ENCODE data around the gene KCNH1. TPM values are rescaled to one million over a fixed set of nuclear protein-coding genes. Genes with fewer than 3 reads are reported as not detected.

KCNH1 gene
- polyA plus RNA-seq, 1 donor from 2014 or later: 3.9 TPM

GRCh38 chr1:210857705-210858104, 276.2 kb downstream of the KCNH1 start:
- Histone ChIP-seq H3K4me3 (ENCODE audit: low read length) (no peak overlapping the region), H3K27ac (ENCODE audit: low read length) (no peak overlapping the region), H4K20me1 (ENCODE audit: insufficient read depth) (no peaks in the 10 kb centered on the region), H3K36me3 (ENCODE audit: insufficient read depth, low read length) (no peaks in the 10 kb centered on the region), H3K27me3 (ENCODE audit: insufficient read depth, low read depth, low read length) (no peaks in the 10 kb centered on the region), H3K79me2 (replicated peaks; ENCODE audit: insufficient read depth, low read length) (no peaks in the 10 kb centered on the region), H3F3A (ENCODE audit: insufficient read depth, low read length, poor library complexity, severe bottlenecking) (no peaks in the 10 kb centered on the region), H3K9ac (ENCODE audit: low read length) (no peak overlapping the region), H2AFZ (ENCODE audit: low read depth, low read length) (no peak overlapping the region), H3K4me2 (ENCODE audit: low read length) (no peak overlapping the region), H3K9me3 (ENCODE audit: low read length) (no peaks in the 10 kb centered on the region), H3K9me2 (ENCODE audit: insufficient read depth, low read length) (no peaks in the 10 kb centered on the region)
- no peak for TF ChIP-seq MXI1 (conservative IDR thresholded peaks at IDR 0.05; ENCODE audit: poor library complexity, severe bottlenecking)
- TF ChIP-seq RAD21 (conservative IDR thresholded peaks at IDR 0.05): no peak
- no peak for TF ChIP-seq REST (IDR thresholded peaks at IDR 0.05; ENCODE audit: borderline replicate concordance)
- no peak for TF ChIP-seq EP300 (conservative IDR thresholded peaks at IDR 0.05; ENCODE audit: poor library complexity, severe bottlenecking)
- TF ChIP-seq CTCF (IDR thresholded peaks at IDR 0.05; ENCODE audit: poor library complexity, severe bottlenecking): no peak
- no peak for TF ChIP-seq TAF1 (IDR thresholded peaks at IDR 0.05; ENCODE audit: low read depth)
- TF ChIP-seq SMC3 (conservative IDR thresholded peaks at IDR 0.05; ENCODE audit: poor library complexity): no peak
- TF ChIP-seq EZH2 (IDR thresholded peaks at IDR 0.05; ENCODE audit: borderline replicate concordance, insufficient read depth, low read length, poor library complexity, severe bottlenecking): no peak
- no peak for TF ChIP-seq POLR2AphosphoS5 (IDR thresholded peaks at IDR 0.05)

- Histone ChIP-seq H3F3A (ENCODE audit: insufficient read depth, low read length, poor library complexity, severe bottlenecking) (no peaks in the 10 kb centered on the region), H3K79me2 (replicated peaks; ENCODE audit: insufficient read depth, low read length) (no peaks in the 10 kb centered on the region), H3K4me2 (ENCODE audit: low read length) (no peak overlapping the region), H3K27me3 (ENCODE audit: insufficient read depth, low read depth, low read length) (no peaks in the 10 kb centered on the region), H3K9ac (ENCODE audit: low read length) (no peak overlapping the region), H2AFZ (ENCODE audit: low read depth, low read length) (no peak overlapping the region), H3K4me3 (ENCODE audit: low read length) (no peak overlapping the region), H3K36me3 (ENCODE audit: insufficient read depth, low read length) (no peaks in the 10 kb centered on the region), H3K9me2 (ENCODE audit: insufficient read depth, low read length) (no peaks in the 10 kb centered on the region), H3K27ac (ENCODE audit: low read length) (no peak overlapping the region), H4K20me1 (ENCODE audit: insufficient read depth) (no peaks in the 10 kb centered on the region), H3K9me3 (ENCODE audit: low read length) (no peaks in the 10 kb centered on the region)
- TF ChIP-seq SMC3 (conservative IDR thresholded peaks at IDR 0.05; ENCODE audit: poor library complexity) (no peak), EP300 (conservative IDR thresholded peaks at IDR 0.05; ENCODE audit: poor library complexity, severe bottlenecking) (no peak), TAF1 (IDR thresholded peaks at IDR 0.05; ENCODE audit: low read depth) (no peak), EZH2 (IDR thresholded peaks at IDR 0.05; ENCODE audit: borderline replicate concordance, insufficient read depth, low read length, poor library complexity, severe bottlenecking) (no peak), POLR2AphosphoS5 (IDR thresholded peaks at IDR 0.05) (no peak), REST (IDR thresholded peaks at IDR 0.05; ENCODE audit: borderline replicate concordance) (no peak), CTCF (IDR thresholded peaks at IDR 0.05; ENCODE audit: poor library complexity, severe bottlenecking) (no peak), RAD21 (conservative IDR thresholded peaks at IDR 0.05) (no peak), MXI1 (conservative IDR thresholded peaks at IDR 0.05; ENCODE audit: poor library complexity, severe bottlenecking) (no peak)
Observed at GRCh38 chr1:210857146-210857663, 276.7 kb downstream of the KCNH1 start.

All from neural cell (in vitro differentiated cells).